HepG2 (cell line): ENCODE measurements around the gene NOP58. TPM values are rescaled to one million over a fixed set of nuclear protein-coding genes. Genes with fewer than 3 reads are reported as not detected.

ENCODE experiments used
- GZF1 ChIP-seq: sonication (generic); formaldehyde crosslinking; IDR thresholded peaks from 2 replicates; pipeline ENCODE4 v1.5.1; 2020; ENCODE audit warnings: mild to moderate bottlenecking, missing genetic modification reagents
- MTA1 ChIP-seq: sonication (generic); formaldehyde crosslinking; IDR thresholded peaks from 2 replicates; pipeline ENCODE4 v1.4.0; 2020; ENCODE audit warnings: missing genetic modification reagents, mild to moderate bottlenecking, borderline replicate concordance
- RXRA ChIP-seq: sonication (generic); formaldehyde crosslinking; IDR thresholded peaks from 2 replicates; pipeline ENCODE4 v1.5.1; 2020; ENCODE audit warnings: missing genetic modification reagents
- TARDBP ChIP-seq: sonication (generic); formaldehyde crosslinking; IDR thresholded peaks from 2 replicates; pipeline ENCODE4 v1.8.0; 2022; ENCODE audit warnings: mild to moderate bottlenecking, missing genetic modification reagents
- XRCC5 ChIP-seq: fragments of 200-400 bp; formaldehyde crosslinking; optimal IDR thresholded peaks from 2 replicates; pipeline ENCODE3; 2017; ENCODE audit warnings: mild to moderate bottlenecking, low read length
- ZFP36L1 ChIP-seq: sonication (generic); formaldehyde crosslinking; IDR thresholded peaks from 2 replicates; pipeline ENCODE4 v1.8.0; 2022; ENCODE audit warnings: mild to moderate bottlenecking, missing genetic modification reagents, moderate library complexity
- ZNF460 ChIP-seq: sonication (generic); formaldehyde crosslinking; IDR thresholded peaks from 2 replicates; pipeline ENCODE4 v1.5.1; 2020; ENCODE audit warnings: missing genetic modification reagents, mild to moderate bottlenecking, borderline replicate concordance
- ZNF484 ChIP-seq: sonication (generic); formaldehyde crosslinking; IDR thresholded peaks from 2 replicates; pipeline ENCODE4 v1.5.1; 2020; ENCODE audit warnings: mild to moderate bottlenecking, low read depth, missing genetic modification reagents, borderline replicate concordance
- ZNF7 ChIP-seq: IDR thresholded peaks from 2 replicates; pipeline ENCODE4 v1.6.1; 2016; ENCODE audit warnings: missing biosample characterization, missing genetic modification reagents
- polyA plus RNA-seq, 8 experiments: library from polyadenylated mRNA; depleted of rRNA in 3 of 8; stranded (reverse) in 7 of 8; unstranded in 1 of 8; fragments of >200 nt; fragmentation: Illumina TruSeq in 4 of 8; extraction: Trizol in 4 of 8; gene quantifications; 2 replicates each; pipeline versions ENCODE4 v1.2.1 to v1.2.3, GENCODE V29; 2011 to 2016; ENCODE audit warnings: low read depth in 4 of 8, missing spikeins in 1 of 8, mixed read lengths in 1 of 8; ENCODE audit not compliant: insufficient read depth in 1 of 8
- total RNA-seq, 5 experiments: library from RNA; depleted of rRNA; stranded (reverse); fragments of >200 nt; fragmentation: Illumina TruSeq; extraction: Trizol; gene quantifications; 2 replicates each; pipeline ENCODE4 v1.2.3, GENCODE V29; 2016; ENCODE audit warnings: low read depth in 1 of 5
- TF ChIP-seq, protein P1 (sequence below): sonication (generic); formaldehyde crosslinking; conservative IDR thresholded peaks from 2 replicates; pipeline ENCODE4 v1.8.0; 2022; ENCODE audit warnings: missing genetic modification reagents
- TF ChIP-seq, protein P2 (sequence below): sonication (generic); formaldehyde crosslinking; IDR thresholded peaks from 2 replicates; pipeline ENCODE4 v1.9.0; 2021; ENCODE audit warnings: missing genetic modification reagents, borderline replicate concordance
- TF ChIP-seq, protein P3 (sequence below): sonication (generic); formaldehyde crosslinking; IDR thresholded peaks from 2 replicates; pipeline ENCODE4 v1.5.1; 2020; ENCODE audit warnings: mild to moderate bottlenecking, missing genetic modification reagents, moderate library complexity
- TF ChIP-seq, protein P4 (sequence below): IDR thresholded peaks from 2 replicates; pipeline ENCODE4 v1.6.1; 2016; ENCODE audit warnings: mild to moderate bottlenecking

The NOP58 gene
- total and polyA plus RNA-seq, 2 of the 13 experiments (the other 11 are each of a cell fraction or from before 2014, with no cell fraction given): 74.9 to 203 TPM

DNA sequence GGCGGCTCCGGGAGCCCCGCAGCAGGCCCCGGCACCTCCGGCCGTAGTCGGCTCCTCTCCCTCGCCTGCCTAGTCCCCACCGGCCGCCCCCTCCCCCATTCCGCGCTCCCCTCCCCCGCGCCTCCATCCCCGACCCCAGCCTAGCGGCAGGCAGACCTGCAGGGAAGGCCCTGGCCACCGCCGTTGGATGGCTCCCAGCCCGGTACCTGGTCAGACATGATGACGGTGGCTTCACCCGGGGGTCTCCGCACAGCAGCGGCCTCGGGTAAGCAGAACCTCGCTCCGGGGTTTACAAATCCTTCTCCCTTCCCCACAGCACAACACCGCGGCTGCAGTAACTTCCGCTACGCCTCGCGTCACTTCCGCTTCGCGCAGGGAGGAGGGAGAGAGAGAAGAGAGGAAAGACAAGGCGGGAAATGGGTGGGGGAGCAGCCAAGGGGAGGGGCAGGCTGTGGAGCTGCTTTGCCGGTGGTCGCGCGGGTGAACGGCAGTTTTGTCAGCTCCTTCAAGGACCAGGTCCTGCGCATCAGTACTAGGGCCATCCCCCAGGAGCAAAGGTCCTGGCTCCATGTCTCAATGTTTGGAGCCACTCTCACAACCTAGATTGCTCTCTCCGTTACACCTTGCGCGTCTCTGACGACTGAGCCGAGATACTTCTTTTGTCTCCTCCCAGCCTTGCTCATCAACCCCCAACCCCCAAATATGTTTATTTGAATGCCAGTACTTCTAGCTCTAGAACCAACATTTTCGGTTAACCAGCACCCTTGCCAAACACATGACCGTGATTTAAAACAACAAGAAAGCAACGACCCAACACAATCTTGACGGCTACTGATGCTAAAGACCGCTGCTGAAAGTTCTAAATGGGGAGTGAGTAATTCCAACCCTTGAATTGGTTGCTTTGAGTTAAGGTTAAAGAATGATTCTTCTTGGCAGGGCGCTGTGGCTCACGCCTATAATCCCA lies 27.0 kb upstream of the NOP58 start, which contains the start of gene SUMO1 (continued):
- TF ChIP-seq, protein P1, sequence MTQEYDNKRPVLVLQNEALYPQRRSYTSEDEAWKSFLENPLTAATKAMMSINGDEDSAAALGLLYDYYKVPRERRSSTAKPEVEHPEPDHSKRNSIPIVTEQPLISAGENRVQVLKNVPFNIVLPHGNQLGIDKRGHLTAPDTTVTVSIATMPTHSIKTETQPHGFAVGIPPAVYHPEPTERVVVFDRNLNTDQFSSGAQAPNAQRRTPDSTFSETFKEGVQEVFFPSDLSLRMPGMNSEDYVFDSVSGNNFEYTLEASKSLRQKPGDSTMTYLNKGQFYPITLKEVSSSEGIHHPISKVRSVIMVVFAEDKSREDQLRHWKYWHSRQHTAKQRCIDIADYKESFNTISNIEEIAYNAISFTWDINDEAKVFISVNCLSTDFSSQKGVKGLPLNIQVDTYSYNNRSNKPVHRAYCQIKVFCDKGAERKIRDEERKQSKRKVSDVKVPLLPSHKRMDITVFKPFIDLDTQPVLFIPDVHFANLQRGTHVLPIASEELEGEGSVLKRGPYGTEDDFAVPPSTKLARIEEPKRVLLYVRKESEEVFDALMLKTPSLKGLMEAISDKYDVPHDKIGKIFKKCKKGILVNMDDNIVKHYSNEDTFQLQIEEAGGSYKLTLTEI (CRISPR knock-in tag): no peak
- TF ChIP-seq GZF1 (CRISPR knock-in tag) (peak; percentile 63), ZFP36L1 (CRISPR knock-in tag) (peak; percentile 55; the same call in 1 of the 2 replicates), MTA1 (no peak), XRCC5 (no peak), ZNF7 (CRISPR knock-in tag) (no peak), ZNF484 (CRISPR knock-in tag) (no peak), ZNF460 (CRISPR knock-in tag) (no peak), TARDBP (CRISPR knock-in tag) (peak; percentile 79), RXRA (peak; percentile 52; the same call in 1 of the 2 replicates)
- TF ChIP-seq, protein P2, sequence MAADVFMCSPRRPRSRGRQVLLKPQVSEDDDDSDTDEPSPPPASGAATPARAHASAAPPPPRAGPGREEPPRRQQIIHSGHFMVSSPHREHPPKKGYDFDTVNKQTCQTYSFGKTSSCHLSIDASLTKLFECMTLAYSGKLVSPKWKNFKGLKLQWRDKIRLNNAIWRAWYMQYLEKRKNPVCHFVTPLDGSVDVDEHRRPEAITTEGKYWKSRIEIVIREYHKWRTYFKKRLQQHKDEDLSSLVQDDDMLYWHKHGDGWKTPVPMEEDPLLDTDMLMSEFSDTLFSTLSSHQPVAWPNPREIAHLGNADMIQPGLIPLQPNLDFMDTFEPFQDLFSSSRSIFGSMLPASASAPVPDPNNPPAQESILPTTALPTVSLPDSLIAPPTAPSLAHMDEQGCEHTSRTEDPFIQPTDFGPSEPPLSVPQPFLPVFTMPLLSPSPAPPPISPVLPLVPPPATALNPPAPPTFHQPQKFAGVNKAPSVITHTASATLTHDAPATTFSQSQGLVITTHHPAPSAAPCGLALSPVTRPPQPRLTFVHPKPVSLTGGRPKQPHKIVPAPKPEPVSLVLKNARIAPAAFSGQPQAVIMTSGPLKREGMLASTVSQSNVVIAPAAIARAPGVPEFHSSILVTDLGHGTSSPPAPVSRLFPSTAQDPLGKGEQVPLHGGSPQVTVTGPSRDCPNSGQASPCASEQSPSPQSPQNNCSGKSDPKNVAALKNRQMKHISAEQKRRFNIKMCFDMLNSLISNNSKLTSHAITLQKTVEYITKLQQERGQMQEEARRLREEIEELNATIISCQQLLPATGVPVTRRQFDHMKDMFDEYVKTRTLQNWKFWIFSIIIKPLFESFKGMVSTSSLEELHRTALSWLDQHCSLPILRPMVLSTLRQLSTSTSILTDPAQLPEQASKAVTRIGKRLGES (CRISPR knock-in tag): no peak
- TF ChIP-seq, protein P3, sequence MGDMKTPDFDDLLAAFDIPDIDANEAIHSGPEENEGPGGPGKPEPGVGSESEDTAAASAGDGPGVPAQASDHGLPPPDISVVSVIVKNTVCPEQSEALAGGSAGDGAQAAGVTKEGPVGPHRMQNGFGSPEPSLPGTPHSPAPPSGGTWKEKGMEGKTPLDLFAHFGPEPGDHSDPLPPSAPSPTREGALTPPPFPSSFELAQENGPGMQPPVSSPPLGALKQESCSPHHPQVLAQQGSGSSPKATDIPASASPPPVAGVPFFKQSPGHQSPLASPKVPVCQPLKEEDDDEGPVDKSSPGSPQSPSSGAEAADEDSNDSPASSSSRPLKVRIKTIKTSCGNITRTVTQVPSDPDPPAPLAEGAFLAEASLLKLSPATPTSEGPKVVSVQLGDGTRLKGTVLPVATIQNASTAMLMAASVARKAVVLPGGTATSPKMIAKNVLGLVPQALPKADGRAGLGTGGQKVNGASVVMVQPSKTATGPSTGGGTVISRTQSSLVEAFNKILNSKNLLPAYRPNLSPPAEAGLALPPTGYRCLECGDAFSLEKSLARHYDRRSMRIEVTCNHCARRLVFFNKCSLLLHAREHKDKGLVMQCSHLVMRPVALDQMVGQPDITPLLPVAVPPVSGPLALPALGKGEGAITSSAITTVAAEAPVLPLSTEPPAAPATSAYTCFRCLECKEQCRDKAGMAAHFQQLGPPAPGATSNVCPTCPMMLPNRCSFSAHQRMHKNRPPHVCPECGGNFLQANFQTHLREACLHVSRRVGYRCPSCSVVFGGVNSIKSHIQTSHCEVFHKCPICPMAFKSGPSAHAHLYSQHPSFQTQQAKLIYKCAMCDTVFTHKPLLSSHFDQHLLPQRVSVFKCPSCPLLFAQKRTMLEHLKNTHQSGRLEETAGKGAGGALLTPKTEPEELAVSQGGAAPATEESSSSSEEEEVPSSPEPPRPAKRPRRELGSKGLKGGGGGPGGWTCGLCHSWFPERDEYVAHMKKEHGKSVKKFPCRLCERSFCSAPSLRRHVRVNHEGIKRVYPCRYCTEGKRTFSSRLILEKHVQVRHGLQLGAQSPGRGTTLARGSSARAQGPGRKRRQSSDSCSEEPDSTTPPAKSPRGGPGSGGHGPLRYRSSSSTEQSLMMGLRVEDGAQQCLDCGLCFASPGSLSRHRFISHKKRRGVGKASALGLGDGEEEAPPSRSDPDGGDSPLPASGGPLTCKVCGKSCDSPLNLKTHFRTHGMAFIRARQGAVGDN (CRISPR knock-in tag): peak; percentile 95
- TF ChIP-seq, protein P4, sequence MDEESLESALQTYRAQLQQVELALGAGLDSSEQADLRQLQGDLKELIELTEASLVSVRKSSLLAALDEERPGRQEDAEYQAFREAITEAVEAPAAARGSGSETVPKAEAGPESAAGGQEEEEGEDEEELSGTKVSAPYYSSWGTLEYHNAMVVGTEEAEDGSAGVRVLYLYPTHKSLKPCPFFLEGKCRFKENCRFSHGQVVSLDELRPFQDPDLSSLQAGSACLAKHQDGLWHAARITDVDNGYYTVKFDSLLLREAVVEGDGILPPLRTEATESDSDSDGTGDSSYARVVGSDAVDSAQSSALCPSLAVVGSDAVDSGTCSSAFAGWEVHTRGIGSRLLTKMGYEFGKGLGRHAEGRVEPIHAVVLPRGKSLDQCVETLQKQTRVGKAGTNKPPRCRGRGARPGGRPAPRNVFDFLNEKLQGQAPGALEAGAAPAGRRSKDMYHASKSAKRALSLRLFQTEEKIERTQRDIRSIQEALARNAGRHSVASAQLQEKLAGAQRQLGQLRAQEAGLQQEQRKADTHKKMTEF (CRISPR knock-in tag): peak; percentile 74; the same call in 1 of the 2 replicates
